Measurements from ENCODE around the gene RPS27. TPM values are rescaled to one million over a fixed set of nuclear protein-coding genes. Genes with fewer than 3 reads are reported as not detected.
A peak's percentile ranks its signal among the peaks of the same experiment; 100 is the strongest.

Gene RPS27
- total and polyA plus RNA-seq, 2 of the 13 experiments (the other 11 are each of a cell fraction or from before 2014, with no cell fraction given) = 3,737 to 9,964 TPM

DNA sequence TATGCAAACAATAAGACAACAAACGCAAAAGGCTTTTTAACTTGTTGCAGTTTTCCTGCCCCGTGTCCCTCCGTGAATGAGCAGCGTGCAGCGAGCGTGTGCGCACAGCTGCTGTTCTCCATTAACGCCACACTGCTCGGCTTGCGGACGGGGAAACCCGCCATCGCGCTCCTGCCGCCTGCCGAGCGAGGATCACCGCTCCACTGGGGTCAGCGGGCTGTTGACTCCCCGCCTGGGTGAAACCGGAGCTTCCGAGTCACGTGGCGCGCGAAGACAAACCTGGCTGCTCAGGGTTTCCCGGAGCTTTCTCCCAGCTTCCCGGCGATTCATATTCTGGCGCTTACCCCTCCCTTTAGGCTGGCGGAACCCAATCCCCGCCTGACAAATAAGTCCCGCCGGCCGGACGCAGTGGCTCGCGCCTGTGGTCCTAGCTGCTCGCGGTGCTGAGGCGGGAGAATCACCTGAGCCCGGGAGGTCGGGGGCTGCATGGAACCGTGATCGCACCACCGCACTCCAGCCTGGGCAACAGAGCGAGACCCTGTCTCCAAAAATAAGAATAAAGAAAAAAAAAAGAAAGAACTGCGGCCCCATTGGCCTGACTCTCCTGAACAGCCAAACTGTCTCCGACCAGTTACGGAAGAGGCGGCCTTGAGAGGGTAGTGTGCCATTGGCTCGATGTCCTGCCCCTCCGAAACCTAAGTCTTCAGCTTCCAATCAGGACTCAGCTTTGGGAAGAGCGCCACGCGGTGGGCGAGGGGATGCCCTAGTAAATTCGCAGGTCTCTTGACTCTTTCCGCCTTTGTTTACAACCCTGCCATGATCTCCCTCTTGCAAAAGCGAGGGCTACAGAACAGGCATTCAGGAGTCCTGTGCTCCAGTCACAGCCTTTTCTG is 23.2 kb upstream of the RPS27 start, which contains the start of gene CREB3L4 (continued):
- TF ChIP-seq POLR2AphosphoS5 (IDR thresholded peaks at IDR 0.05; ENCODE audit: low read depth, low read length) (peak; percentile 86), FOXM1 (CRISPR knock-in tag; IDR thresholded peaks at IDR 0.05) (no peak), ATF1 (CRISPR knock-in tag; IDR thresholded peaks at IDR 0.05) (peak; percentile 83), ZNF878 (CRISPR knock-in tag; IDR thresholded peaks at IDR 0.05) (peak; percentile 98), ZNF850 (CRISPR knock-in tag; conservative IDR thresholded peaks at IDR 0.05) (0 out of 2 replicates have a peak, but pooled peaks have one; percentile 48), ZNF563 (CRISPR knock-in tag; IDR thresholded peaks at IDR 0.05) (no peak; the same call in 1 of the 2 replicates), ZNF547 (CRISPR knock-in tag; IDR thresholded peaks at IDR 0.05) (peak; percentile 54), ZNF709 (CRISPR knock-in tag; IDR thresholded peaks at IDR 0.05) (peak; percentile 81; the same call in 1 of the 2 replicates), STAT6 (CRISPR knock-in tag; IDR thresholded peaks at IDR 0.05; ENCODE audit: borderline replicate concordance) (no peak; the same call in 1 of the 2 replicates), HHEX (CRISPR knock-in tag; IDR thresholded peaks at IDR 0.05) (no peak), NCOA2 (CRISPR knock-in tag; IDR thresholded peaks at IDR 0.05) (peak; percentile 58; the same call in 1 of the 2 replicates), ZNF776 (CRISPR knock-in tag; IDR thresholded peaks at IDR 0.05) (peak; percentile 36; the same call in 1 of the 2 replicates), DNMT3B (CRISPR knock-in tag; conservative IDR thresholded peaks at IDR 0.05) (no peak), MZF1 (CRISPR knock-in tag; IDR thresholded peaks at IDR 0.05; ENCODE audit: borderline replicate concordance) (no peak), GABPA (IDR thresholded peaks at IDR 0.05; ENCODE audit: low read depth, low read length) (no peak; the same call in 1 of the 2 replicates), GABPA (CRISPR knock-in tag; IDR thresholded peaks at IDR 0.05; ENCODE audit: low read depth) (peak; percentile 75), HNF4A (CRISPR knock-in tag; IDR thresholded peaks at IDR 0.05) (peak; percentile 11; the same call in 1 of the 2 replicates), RXRA (CRISPR knock-in tag; IDR thresholded peaks at IDR 0.05) (peak; percentile 85), FOXC1 (CRISPR knock-in tag; IDR thresholded peaks at IDR 0.05; ENCODE audit: borderline replicate concordance) (peak; percentile 75)
- TF ChIP-seq, protein P1, sequence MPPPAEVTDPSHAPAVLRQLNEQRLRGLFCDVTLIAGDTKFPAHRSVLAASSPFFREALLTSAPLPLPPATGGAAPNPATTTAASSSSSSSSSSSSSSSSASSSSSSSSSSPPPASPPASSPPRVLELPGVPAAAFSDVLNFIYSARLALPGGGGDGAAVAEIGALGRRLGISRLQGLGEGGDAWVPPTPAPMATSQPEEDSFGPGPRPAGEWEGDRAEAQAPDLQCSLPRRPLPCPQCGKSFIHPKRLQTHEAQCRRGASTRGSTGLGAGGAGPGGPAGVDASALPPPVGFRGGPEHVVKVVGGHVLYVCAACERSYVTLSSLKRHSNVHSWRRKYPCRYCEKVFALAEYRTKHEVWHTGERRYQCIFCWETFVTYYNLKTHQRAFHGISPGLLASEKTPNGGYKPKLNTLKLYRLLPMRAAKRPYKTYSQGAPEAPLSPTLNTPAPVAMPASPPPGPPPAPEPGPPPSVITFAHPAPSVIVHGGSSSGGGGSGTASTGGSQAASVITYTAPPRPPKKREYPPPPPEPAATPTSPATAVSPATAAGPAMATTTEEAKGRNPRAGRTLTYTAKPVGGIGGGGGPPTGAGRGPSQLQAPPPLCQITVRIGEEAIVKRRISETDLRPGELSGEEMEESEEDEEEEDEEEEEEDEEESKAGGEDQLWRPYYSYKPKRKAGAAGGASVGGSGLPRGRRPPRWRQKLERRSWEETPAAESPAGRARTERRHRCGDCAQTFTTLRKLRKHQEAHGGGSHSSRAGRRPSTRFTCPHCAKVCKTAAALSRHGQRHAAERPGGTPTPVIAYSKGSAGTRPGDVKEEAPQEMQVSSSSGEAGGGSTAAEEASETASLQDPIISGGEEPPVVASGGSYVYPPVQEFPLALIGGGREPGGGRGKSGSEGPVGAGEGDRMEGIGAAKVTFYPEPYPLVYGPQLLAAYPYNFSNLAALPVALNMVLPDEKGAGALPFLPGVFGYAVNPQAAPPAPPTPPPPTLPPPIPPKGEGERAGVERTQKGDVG (CRISPR knock-in tag; IDR thresholded peaks at IDR 0.05; ENCODE audit: borderline replicate concordance) = no peak
- TF ChIP-seq, protein P2, sequence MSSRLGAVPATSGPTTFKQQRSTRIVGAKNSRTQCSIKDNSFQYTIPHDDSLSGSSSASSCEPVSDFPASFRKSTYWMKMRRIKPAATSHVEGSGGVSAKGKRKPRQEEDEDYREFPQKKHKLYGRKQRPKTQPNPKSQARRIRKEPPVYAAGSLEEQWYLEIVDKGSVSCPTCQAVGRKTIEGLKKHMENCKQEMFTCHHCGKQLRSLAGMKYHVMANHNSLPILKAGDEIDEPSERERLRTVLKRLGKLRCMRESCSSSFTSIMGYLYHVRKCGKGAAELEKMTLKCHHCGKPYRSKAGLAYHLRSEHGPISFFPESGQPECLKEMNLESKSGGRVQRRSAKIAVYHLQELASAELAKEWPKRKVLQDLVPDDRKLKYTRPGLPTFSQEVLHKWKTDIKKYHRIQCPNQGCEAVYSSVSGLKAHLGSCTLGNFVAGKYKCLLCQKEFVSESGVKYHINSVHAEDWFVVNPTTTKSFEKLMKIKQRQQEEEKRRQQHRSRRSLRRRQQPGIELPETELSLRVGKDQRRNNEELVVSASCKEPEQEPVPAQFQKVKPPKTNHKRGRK (CRISPR knock-in tag; IDR thresholded peaks at IDR 0.05) = 0 out of 2 replicates have a peak, but pooled peaks have one; percentile 58
- TF ChIP-seq, protein P3, sequence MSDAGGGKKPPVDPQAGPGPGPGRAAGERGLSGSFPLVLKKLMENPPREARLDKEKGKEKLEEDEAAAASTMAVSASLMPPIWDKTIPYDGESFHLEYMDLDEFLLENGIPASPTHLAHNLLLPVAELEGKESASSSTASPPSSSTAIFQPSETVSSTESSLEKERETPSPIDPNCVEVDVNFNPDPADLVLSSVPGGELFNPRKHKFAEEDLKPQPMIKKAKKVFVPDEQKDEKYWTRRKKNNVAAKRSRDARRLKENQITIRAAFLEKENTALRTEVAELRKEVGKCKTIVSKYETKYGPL (CRISPR knock-in tag; IDR thresholded peaks at IDR 0.05) = peak; percentile 34; the same call in 1 of the 2 replicates
